Measurements from ENCODE around the gene CPXM2. TPM values are rescaled to one million over a fixed set of nuclear protein-coding genes. Genes with fewer than 3 reads are reported as not detected.

The CPXM2 gene
- polyA plus RNA-seq, 1 donor (not counting 4 experiments of a cell fraction or from before 2014, with no cell fraction given) = 0.03 TPM

DNA sequence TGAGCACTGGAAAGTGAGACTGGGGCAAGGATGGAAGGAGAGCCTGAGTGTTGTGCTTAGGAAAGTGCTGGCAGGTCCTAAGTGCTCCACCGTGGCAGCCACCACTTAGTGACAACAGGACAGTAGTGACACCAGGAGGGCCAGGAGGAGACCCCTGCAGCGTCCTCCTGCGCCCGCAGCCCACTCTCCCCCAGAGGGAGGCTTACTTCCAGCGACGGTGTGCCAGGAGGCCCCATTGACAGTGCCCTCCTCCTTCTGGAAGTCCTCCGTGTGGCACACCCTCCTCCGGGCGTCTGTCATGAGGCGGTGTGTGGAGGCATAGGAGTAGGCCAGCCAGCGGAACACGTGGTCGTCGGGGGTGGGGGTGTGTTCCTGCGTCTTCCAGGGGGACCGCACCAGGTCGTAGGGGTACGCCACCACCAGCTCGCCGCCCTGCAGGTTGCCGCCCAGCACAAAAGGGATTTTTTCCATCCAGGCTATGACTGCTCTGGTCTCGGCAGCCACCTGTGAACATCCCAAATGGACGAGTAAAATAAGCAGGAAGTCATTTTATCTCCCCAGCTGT lies 129.9 kb downstream of the CPXM2 start:
- Histone ChIP-seq H3K79me2 (ENCODE audit: control insufficient read depth, insufficient read depth, low read length) (no peaks in the 10 kb centered on the region), H3K36me3 (ENCODE audit: control insufficient read depth in 2 of 2, extremely low read depth in 1 of 2, insufficient read depth in 2 of 2, low read length in 2 of 2) (no peaks in the 10 kb centered on the region), H3K9me1 (ENCODE audit: control insufficient read depth, extremely low read depth, insufficient read depth, low read length) (no peaks in the 10 kb centered on the region), H3K4me1 (ENCODE audit: control insufficient read depth, extremely low read depth, insufficient read depth, low read length) (no peaks in the 10 kb centered on the region), H3K27me3 (ENCODE audit: control insufficient read depth, extremely low read depth, insufficient read depth, low read length) (peaks cover 22% of the 10 kb centered on the region), H3K9ac (ENCODE audit: control insufficient read depth, extremely low read depth, insufficient read depth, low read length) (no peak overlapping the region), H3K9me3 (ENCODE audit: control insufficient read depth, low read depth, low read length) (no peaks in the 10 kb centered on the region), H3K4me2 (ENCODE audit: control insufficient read depth, extremely low read depth, insufficient read depth, low read depth, low read length) (no peak overlapping the region), H3K4me3 (ENCODE audit: control insufficient read depth in 2 of 3, extremely low read depth in 1 of 3, insufficient read depth in 2 of 3, low read depth in 1 of 3, low read length in 3 of 3) (no peak overlapping the region), H3K27ac (ENCODE audit: control insufficient read depth, insufficient read depth, low read length) (no peak overlapping the region), H4K20me1 (ENCODE audit: control insufficient read depth, extremely low read depth, insufficient read depth, low read length) (no peaks in the 10 kb centered on the region), H2AFZ (ENCODE audit: control insufficient read depth, low read length) (no peak overlapping the region)
- no peak for TF ChIP-seq EZH2 (IDR thresholded peaks at IDR 0.05; ENCODE audit: low read length)
- TF ChIP-seq, protein P1, sequence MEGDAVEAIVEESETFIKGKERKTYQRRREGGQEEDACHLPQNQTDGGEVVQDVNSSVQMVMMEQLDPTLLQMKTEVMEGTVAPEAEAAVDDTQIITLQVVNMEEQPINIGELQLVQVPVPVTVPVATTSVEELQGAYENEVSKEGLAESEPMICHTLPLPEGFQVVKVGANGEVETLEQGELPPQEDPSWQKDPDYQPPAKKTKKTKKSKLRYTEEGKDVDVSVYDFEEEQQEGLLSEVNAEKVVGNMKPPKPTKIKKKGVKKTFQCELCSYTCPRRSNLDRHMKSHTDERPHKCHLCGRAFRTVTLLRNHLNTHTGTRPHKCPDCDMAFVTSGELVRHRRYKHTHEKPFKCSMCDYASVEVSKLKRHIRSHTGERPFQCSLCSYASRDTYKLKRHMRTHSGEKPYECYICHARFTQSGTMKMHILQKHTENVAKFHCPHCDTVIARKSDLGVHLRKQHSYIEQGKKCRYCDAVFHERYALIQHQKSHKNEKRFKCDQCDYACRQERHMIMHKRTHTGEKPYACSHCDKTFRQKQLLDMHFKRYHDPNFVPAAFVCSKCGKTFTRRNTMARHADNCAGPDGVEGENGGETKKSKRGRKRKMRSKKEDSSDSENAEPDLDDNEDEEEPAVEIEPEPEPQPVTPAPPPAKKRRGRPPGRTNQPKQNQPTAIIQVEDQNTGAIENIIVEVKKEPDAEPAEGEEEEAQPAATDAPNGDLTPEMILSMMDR (optimal IDR thresholded peaks at IDR 0.05 in 1 of 3, IDR thresholded peaks at IDR 0.05 in 1 of 3, conservative IDR thresholded peaks at IDR 0.05 in 1 of 3; ENCODE audit: extremely low read depth in 1 of 3, insufficient read depth in 2 of 3, low read length in 3 of 3) = no peak
- FAIRE-seq (no peak), DNase-seq (ENCODE audit: low read depth, low spot score) (no peak)
- dilution Hi-C loops (cut with MboI; ENCODE audit: extremely low pct_ligation_motif_present, low sequenced_read_pairs) = no loop called here

DNA sequence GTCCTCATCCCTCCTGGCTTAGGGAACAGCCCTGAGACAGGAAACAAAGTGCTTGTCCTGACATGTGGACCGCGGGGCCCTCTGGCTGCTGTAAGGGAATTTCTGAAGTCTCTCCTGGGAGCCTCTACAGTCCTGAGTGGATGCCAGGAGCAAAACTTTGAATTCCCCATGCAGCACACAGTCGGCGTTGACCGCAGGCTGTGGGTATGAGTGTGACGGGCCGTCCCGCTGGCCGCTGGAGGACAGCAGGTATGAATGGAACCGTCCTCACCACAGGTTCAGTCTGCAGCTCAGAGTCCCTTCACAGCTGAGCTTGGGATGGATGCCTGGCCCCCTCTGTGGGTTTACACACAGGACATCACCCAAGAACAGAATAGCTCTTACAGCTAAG lies 130.6 kb downstream of the CPXM2 start:
- H3K4me2 ChIP-seq (ENCODE audit: control insufficient read depth, extremely low read depth, insufficient read depth, low read depth, low read length) = no peak overlapping the region
- no peaks in the 10 kb centered on the region for H3K4me1 ChIP-seq (ENCODE audit: control insufficient read depth, extremely low read depth, insufficient read depth, low read length)
- no peaks in the 10 kb centered on the region for H3K36me3 ChIP-seq (ENCODE audit: control insufficient read depth in 2 of 2, extremely low read depth in 1 of 2, insufficient read depth in 2 of 2, low read length in 2 of 2)
- H2AFZ ChIP-seq (ENCODE audit: control insufficient read depth, low read length) = no peak overlapping the region
- dilution Hi-C loops (cut with MboI; ENCODE audit: extremely low pct_ligation_motif_present, low sequenced_read_pairs) = no loop called here
- peaks cover 20% of the 10 kb centered on the region for H3K27me3 ChIP-seq (ENCODE audit: control insufficient read depth, extremely low read depth, insufficient read depth, low read length)
- H3K79me2 ChIP-seq (ENCODE audit: control insufficient read depth, insufficient read depth, low read length) = no peaks in the 10 kb centered on the region
- H3K9me1 ChIP-seq (ENCODE audit: control insufficient read depth, extremely low read depth, insufficient read depth, low read length) = no peaks in the 10 kb centered on the region
- H4K20me1 ChIP-seq (ENCODE audit: control insufficient read depth, extremely low read depth, insufficient read depth, low read length) = no peaks in the 10 kb centered on the region
- H3K9me3 ChIP-seq (ENCODE audit: control insufficient read depth, low read depth, low read length) = no peaks in the 10 kb centered on the region
- no peak overlapping the region for H3K4me3 ChIP-seq (ENCODE audit: control insufficient read depth in 2 of 3, extremely low read depth in 1 of 3, insufficient read depth in 2 of 3, low read depth in 1 of 3, low read length in 3 of 3)
- TF ChIP-seq, protein P1 (optimal IDR thresholded peaks at IDR 0.05 in 1 of 3, IDR thresholded peaks at IDR 0.05 in 1 of 3, conservative IDR thresholded peaks at IDR 0.05 in 1 of 3; ENCODE audit: extremely low read depth in 1 of 3, insufficient read depth in 2 of 3, low read length in 3 of 3) = no peak
- TF ChIP-seq EZH2 (IDR thresholded peaks at IDR 0.05; ENCODE audit: low read length) = no peak
- FAIRE-seq (no peak), DNase-seq (ENCODE audit: low read depth, low spot score) (no peak)
- H3K27ac ChIP-seq (ENCODE audit: control insufficient read depth, insufficient read depth, low read length) = no peak overlapping the region
- H3K9ac ChIP-seq (ENCODE audit: control insufficient read depth, extremely low read depth, insufficient read depth, low read length) = no peak overlapping the region
